ENCODE measurements around the gene SVOPL.

- no peak for TF ChIP-seq CTCF (IDR thresholded peaks at IDR 0.05; ENCODE audit: extremely low read depth in 1 of 2, insufficient read depth in 1 of 2, low read depth in 1 of 2, low read length in 2 of 2)
- TF ChIP-seq EZH2 (IDR thresholded peaks at IDR 0.05; ENCODE audit: borderline replicate concordance, low read depth, low read length, severe bottlenecking) = no peak
- TF ChIP-seq MAX (IDR thresholded peaks at IDR 0.05; ENCODE audit: insufficient read depth, insufficient read length) = no peak
- no peak for TF ChIP-seq POLR2AphosphoS5 (IDR thresholded peaks at IDR 0.05; ENCODE audit: insufficient read depth, low read depth, low read length)
Measured at GRCh38 chr7:138626846-138627245, 74.3 kb downstream of the SVOPL start.
